ENCODE data around the gene ZBTB40.

GRCh38 chr1:22573237-22573636 is 121.6 kb downstream of the ZBTB40 start:
- TF ChIP-seq EZH2 (IDR thresholded peaks at IDR 0.05) (no peak), POLR2AphosphoS5 (IDR thresholded peaks at IDR 0.05; ENCODE audit: borderline replicate concordance, low read depth, low read length) (no peak)

All from SK-N-MC (cell line).